OCI-LY7 (cell line): ENCODE measurements around the gene HK2. TPM values are rescaled to one million over a fixed set of nuclear protein-coding genes. Genes with fewer than 3 reads are reported as not detected.

Source experiments
- BruUV-seq: library from RNA; stranded (reverse); fragments of 400-500 nt; replicated peaks from 2 replicates; lab custom pipeline; 2021; lab: Mats Ljungman, UMichigan
- CTCF ChIA-PET: fragments of 300-600 bp; sonication (Branson Sonifier 250); formaldehyde crosslinking; loops from one replicate; lab custom pipeline; 2022; ENCODE audit warnings: antibody characterized with exemption; ENCODE audit not compliant: unreplicated experiment; lab: Charles Lee
- POLR2A ChIA-PET: fragments of 300-600 bp; sonication (Branson Sonifier 250); formaldehyde crosslinking; loops from one replicate; lab custom pipeline; 2022; ENCODE audit warnings: antibody characterized with exemption; lab: Charles Lee
- DNase-seq: peaks from one replicate; pipeline ENCODE4 v3.0.0-alpha.2; 2015; ENCODE audit warnings: low spot score
- H2AFZ ChIP-seq: fragments of 200-600 bp; sonication (generic), shearing (Covaris generic); 2 replicates; pipeline ENCODE4 v1.6.1; 2014; ENCODE audit warnings: mild to moderate bottlenecking, antibody characterized with exemption, low read length, moderate library complexity
- H3K27ac ChIP-seq: fragments of 200-600 bp; sonication (generic); 2 replicates; pipeline ENCODE4 v1.5.1; 2014; ENCODE audit warnings: mixed run types, low read depth, mild to moderate bottlenecking, moderate library complexity, low read length, inconsistent platforms; ENCODE audit not compliant: poor library complexity, severe bottlenecking
- H3K36me3 ChIP-seq: fragments of 200-600 bp; sonication (generic); 2 replicates; pipeline ENCODE4 v1.6.1; 2014; ENCODE audit warnings: mild to moderate bottlenecking, antibody characterized with exemption, low read length, moderate library complexity, mixed read lengths; ENCODE audit not compliant: insufficient read depth
- H3K4me1 ChIP-seq: fragments of 200-600 bp; sonication (generic); 2 replicates; pipeline ENCODE4 v1.5.1; 2014; ENCODE audit warnings: mild to moderate bottlenecking, low read length; ENCODE audit not compliant: insufficient read depth, poor library complexity, severe bottlenecking
- H3K4me2 ChIP-seq: fragments of 200-600 bp; sonication (generic); 2 replicates; pipeline ENCODE4 v1.6.1; 2014; ENCODE audit warnings: mild to moderate bottlenecking, low read length
- H3K4me3 ChIP-seq: fragments of 200-600 bp; sonication (generic); 2 replicates; pipeline ENCODE4 v1.5.1; 2014; ENCODE audit warnings: mild to moderate bottlenecking, low read depth, low read length; ENCODE audit not compliant: poor library complexity, severe bottlenecking
- H3K79me2 ChIP-seq: fragments of 200-600 bp; sonication (generic); 2 replicates; pipeline ENCODE4 v1.6.1; 2016; ENCODE audit warnings: low read depth, mild to moderate bottlenecking, low read length, moderate library complexity, mixed read lengths; ENCODE audit not compliant: insufficient read depth
- H3K9me2 ChIP-seq: fragments of 200-600 bp; sonication (generic); 2 replicates; pipeline ENCODE4 v1.6.1; 2016; ENCODE audit warnings: mild to moderate bottlenecking, low read length, mixed read lengths; ENCODE audit not compliant: insufficient read depth
- H3K9me3 ChIP-seq: fragments of 200-600 bp; sonication (generic); 2 replicates; pipeline ENCODE4 v1.6.1; 2014; ENCODE audit warnings: mild to moderate bottlenecking, mixed run types, low read length, mixed read lengths
- H4K20me1 ChIP-seq: fragments of 200-600 bp; sonication (generic); 2 replicates; pipeline ENCODE4 v1.6.1; 2014; ENCODE audit warnings: mild to moderate bottlenecking, antibody characterized with exemption, low read length, moderate library complexity, mixed read lengths; ENCODE audit not compliant: insufficient read depth
- EZH2phosphoT487 ChIP-seq: fragments of 200-600 bp; sonication (generic); IDR thresholded peaks from 2 replicates; pipeline ENCODE4 v1.6.1; 2018; ENCODE audit warnings: low read depth, borderline replicate concordance, mild to moderate bottlenecking, mixed run types, antibody characterized with exemption, low read length, moderate library complexity, mixed read lengths
- intact Hi-C: fragments of 100-400 bp; cut with micrococcal nuclease; formaldehyde crosslinking; loops from one replicate; pipeline ENCODE4 v1.10.0; 2022; ENCODE audit not compliant: unreplicated experiment
- total RNA-seq, 2 experiments: library from RNA; depleted of rRNA in 1 of 2; stranded (reverse); fragments of >200 nt in 1 of 2; shearing (Covaris generic) in 1 of 2; gene quantifications; 2 replicates each; pipeline ENCODE4 v1.2.3, GENCODE V29; 2014 to 2022
- TF ChIP-seq, protein P1 (sequence below): fragments of 200-600 bp; sonication (generic); conservative IDR thresholded peaks from 2 replicates; pipeline ENCODE4 v1.5.1; 2014; ENCODE audit warnings: mild to moderate bottlenecking, antibody characterized with exemption, low read length, moderate library complexity, mixed read lengths

HK2 gene
- total RNA-seq, 2 experiments from 2014 or later: 8.6 to 50.5 TPM

DNA sequence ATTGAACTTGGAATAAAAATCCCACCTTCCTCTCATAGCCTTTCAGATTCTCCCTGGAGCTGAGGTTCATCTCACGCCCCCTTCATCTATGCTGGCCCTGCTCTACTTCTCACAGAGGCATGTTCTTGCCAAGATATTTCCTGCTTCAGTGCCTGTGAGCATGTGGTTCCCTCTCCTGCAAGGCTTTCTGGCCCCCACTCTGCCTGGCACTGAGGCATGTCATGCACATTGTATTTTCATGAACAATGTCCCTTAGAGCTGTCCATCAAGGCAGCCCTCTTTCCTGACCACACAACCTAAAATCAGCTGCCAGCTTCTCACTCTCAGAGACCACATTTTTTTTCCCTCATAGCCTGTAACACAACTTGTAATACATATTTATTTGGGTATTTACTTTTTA lies 18.0 kb upstream of the HK2 start:
- ChIA-PET POLR2A (no interaction called here), CTCF (no interaction called here)
- Histone ChIP-seq H3K36me3 (no peaks in the 10 kb centered on the region), H3K9me2 (no peaks in the 10 kb centered on the region), H3K79me2 (no peaks in the 10 kb centered on the region), H2AFZ (no peak overlapping the region), H3K9me3 (no peaks in the 10 kb centered on the region), H3K4me1 (no peaks in the 10 kb centered on the region), H4K20me1 (no peaks in the 10 kb centered on the region), H3K4me2 (no peak overlapping the region), H3K27ac (no peak overlapping the region), H3K4me3 (no peak overlapping the region)
- TF ChIP-seq EZH2phosphoT487: no peak
- TF ChIP-seq, protein P1, sequence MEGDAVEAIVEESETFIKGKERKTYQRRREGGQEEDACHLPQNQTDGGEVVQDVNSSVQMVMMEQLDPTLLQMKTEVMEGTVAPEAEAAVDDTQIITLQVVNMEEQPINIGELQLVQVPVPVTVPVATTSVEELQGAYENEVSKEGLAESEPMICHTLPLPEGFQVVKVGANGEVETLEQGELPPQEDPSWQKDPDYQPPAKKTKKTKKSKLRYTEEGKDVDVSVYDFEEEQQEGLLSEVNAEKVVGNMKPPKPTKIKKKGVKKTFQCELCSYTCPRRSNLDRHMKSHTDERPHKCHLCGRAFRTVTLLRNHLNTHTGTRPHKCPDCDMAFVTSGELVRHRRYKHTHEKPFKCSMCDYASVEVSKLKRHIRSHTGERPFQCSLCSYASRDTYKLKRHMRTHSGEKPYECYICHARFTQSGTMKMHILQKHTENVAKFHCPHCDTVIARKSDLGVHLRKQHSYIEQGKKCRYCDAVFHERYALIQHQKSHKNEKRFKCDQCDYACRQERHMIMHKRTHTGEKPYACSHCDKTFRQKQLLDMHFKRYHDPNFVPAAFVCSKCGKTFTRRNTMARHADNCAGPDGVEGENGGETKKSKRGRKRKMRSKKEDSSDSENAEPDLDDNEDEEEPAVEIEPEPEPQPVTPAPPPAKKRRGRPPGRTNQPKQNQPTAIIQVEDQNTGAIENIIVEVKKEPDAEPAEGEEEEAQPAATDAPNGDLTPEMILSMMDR: no peak
- DNase-seq: no peak
- BruUV-seq: no TSS peak
- intact Hi-C loops: no loop called here

GRCh38 chr2:74816540-74817303 lies 17.2 kb upstream of the HK2 start:
- H4K20me1 ChIP-seq: no peaks in the 10 kb centered on the region
- H3K4me1 ChIP-seq: no peaks in the 10 kb centered on the region
- H2AFZ ChIP-seq: no peak overlapping the region
- ChIA-PET CTCF (no interaction called here), POLR2A (no interaction called here)
- no peaks in the 10 kb centered on the region for H3K36me3 ChIP-seq
- H3K4me3 ChIP-seq: no peak overlapping the region
- intact Hi-C loops: no loop called here
- BruUV-seq: no TSS peak
- no peak for DNase-seq
- no peaks in the 10 kb centered on the region for H3K9me3 ChIP-seq
- TF ChIP-seq, protein P1: no peak
- TF ChIP-seq EZH2phosphoT487: no peak
- no peak overlapping the region for H3K4me2 ChIP-seq
- no peaks in the 10 kb centered on the region for H3K9me2 ChIP-seq
- no peaks in the 10 kb centered on the region for H3K79me2 ChIP-seq
- no peak overlapping the region for H3K27ac ChIP-seq

DNA sequence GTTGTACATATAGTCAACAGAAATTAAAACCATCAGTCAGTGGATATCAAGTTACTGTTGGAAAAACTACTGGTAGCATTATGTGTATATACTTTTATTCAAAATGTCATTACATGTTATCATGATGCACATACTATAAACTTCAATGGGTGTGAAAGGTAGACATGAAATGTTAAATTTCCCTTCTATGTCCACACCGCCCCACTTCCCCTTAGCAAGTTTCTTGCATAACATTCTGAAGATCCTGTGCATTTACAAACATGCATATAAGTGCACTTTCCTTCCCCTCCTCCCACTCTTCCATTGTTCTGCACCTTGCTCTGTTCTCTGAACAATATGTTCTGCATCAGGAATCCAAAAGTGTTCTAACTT lies 16.6 kb upstream of the HK2 start:
- Histone ChIP-seq H3K27ac (no peak overlapping the region), H3K4me1 (no peaks in the 10 kb centered on the region), H3K9me2 (no peaks in the 10 kb centered on the region), H3K36me3 (no peaks in the 10 kb centered on the region), H3K4me3 (no peak overlapping the region), H3K79me2 (no peaks in the 10 kb centered on the region), H2AFZ (no peak overlapping the region), H4K20me1 (no peaks in the 10 kb centered on the region), H3K4me2 (no peak overlapping the region), H3K9me3 (no peaks in the 10 kb centered on the region)
- no TSS peak for BruUV-seq
- intact Hi-C loops: no loop called here
- no peak for DNase-seq
- TF ChIP-seq, protein P1: no peak
- TF ChIP-seq EZH2phosphoT487: no peak
- CTCF ChIA-PET: no interaction called here
- POLR2A ChIA-PET: interaction anchor here (0.7 kb wide), 1 partner anchor 347 kb away, joined by 4 read pairs; no protein-coding TSS in a partner anchor
